NT2/D1 (cell line): ENCODE measurements around the gene KRT39.
"Not testable (repeated sequence)": the region's sequence is repeated elsewhere in the genome, so short reads cannot be mapped to it uniquely, and the experiment has no call there.

Experiments
- YY1 ChIP-seq: IDR thresholded peaks from 2 replicates; pipeline ENCODE4 v1.6.1; 2011; ENCODE audit not compliant: insufficient read length, insufficient read depth
- ZNF274 ChIP-seq: IDR thresholded peaks from 2 replicates; pipeline ENCODE4 v1.6.1; 2011; ENCODE audit warnings: mild to moderate bottlenecking, low read depth, low read length

- not testable (repeated sequence) for TF ChIP-seq YY1, ZNF274
Observed at GRCh38 chr17:40999563-40999962, 32.8 kb upstream of the KRT39 start, which contains the start of gene KRTAP3-2.
